Smooth muscle cell (in vitro differentiated cells): ENCODE results near the gene DNAJB9. TPM values are rescaled to one million over a fixed set of nuclear protein-coding genes. Genes with fewer than 3 reads are reported as not detected.

Experiments used
- DNase-seq: peaks from one replicate; lab custom pipeline; 2025; ENCODE audit not compliant: unreplicated experiment; lab: John Stamatoyannopoulos, UW
- H2AFZ ChIP-seq: fragments of 200-600 bp; sonication (generic); 2 replicates; pipeline ENCODE4 v1.6.0; 2016; ENCODE audit warnings: antibody characterized with exemption, low read depth, mild to moderate bottlenecking
- H3F3A ChIP-seq: fragments of 200-600 bp; sonication (generic); 2 replicates; pipeline ENCODE4 v1.6.0; 2017; ENCODE audit warnings: antibody characterized with exemption, low read depth
- H3K27ac ChIP-seq: fragments of 200-600 bp; sonication (generic); 2 replicates; pipeline ENCODE4 v1.5.1; 2016; ENCODE audit warnings: low read depth, mild to moderate bottlenecking
- H3K27me3 ChIP-seq: fragments of 200-600 bp; sonication (generic); 2 replicates; pipeline ENCODE4 v1.6.1; 2016; ENCODE audit warnings: low read depth, mild to moderate bottlenecking
- H3K36me3 ChIP-seq: fragments of 200-600 bp; sonication (generic); 2 replicates; pipeline ENCODE4 v1.5.1; 2016; ENCODE audit warnings: low read depth
- H3K4me1 ChIP-seq: fragments of 200-600 bp; sonication (generic); 2 replicates; pipeline ENCODE4 v1.5.1; 2016; ENCODE audit warnings: low read depth
- H3K4me2 ChIP-seq: fragments of 200-600 bp; sonication (generic); 2 replicates; pipeline ENCODE4 v1.6.0; 2016; ENCODE audit warnings: mild to moderate bottlenecking
- H3K4me3 ChIP-seq: fragments of 200-600 bp; sonication (generic); 2 replicates; pipeline ENCODE4 v1.5.1; 2016; ENCODE audit warnings: mild to moderate bottlenecking
- H3K79me2 ChIP-seq: fragments of 200-600 bp; sonication (generic); 2 replicates; pipeline ENCODE4 v1.6.0; 2016; ENCODE audit warnings: low read depth, mild to moderate bottlenecking
- H3K9ac ChIP-seq: fragments of 200-600 bp; sonication (generic); 2 replicates; pipeline ENCODE4 v1.6.0; 2016; ENCODE audit warnings: low read depth
- H3K9me3 ChIP-seq: fragments of 200-600 bp; sonication (generic); replicated peaks from 2 replicates; pipeline ENCODE4 v1.5.1; 2016; ENCODE audit warnings: low read depth
- H4K20me1 ChIP-seq: fragments of 200-600 bp; sonication (generic); 2 replicates; pipeline ENCODE4 v1.6.0; 2016; ENCODE audit warnings: low read depth
- CTCF ChIP-seq: fragments of 200-600 bp; sonication (generic); IDR thresholded peaks from 2 replicates; pipeline ENCODE4 v1.5.1; 2017; ENCODE audit warnings: borderline replicate concordance, mild to moderate bottlenecking, antibody characterized with exemption; ENCODE audit not compliant: insufficient read depth, poor library complexity, severe bottlenecking
- WGBS: methylation state at CpG from one replicate; pipeline ENCODE4 v1.1.7; 2016; ENCODE audit warnings: low lambda C conversion rate; 5-methylcytosine and 5-hydroxymethylcytosine counted together
- polyA plus RNA-seq: library from polyadenylated mRNA; unstranded; fragments of >200 nt; fragmentation: Nextera tagmentation; extraction: Ambion mirVana; gene quantifications from 2 replicates; pipeline ENCODE4 v1.2.1, GENCODE V29; 2016
- total RNA-seq: library from RNA; depleted of rRNA; stranded (reverse); fragments of >200 nt; gene quantifications from 2 replicates; pipeline ENCODE4 v1.2.3, GENCODE V29; 2014

The DNAJB9 gene
- total RNA-seq (74.7 and 84.1 TPM in 2 replicates), polyA plus RNA-seq (40.4 and 46.1 TPM in 2 replicates)

GRCh38 chr7:108569381-108570145 is at the start of gene DNAJB9, which contains the start of gene THAP5:
DNAJB9 (plus strand) TSS chr7:108569874; CDS start chr7:108571727, 1,853 bp downstream.
THAP5 (minus strand) TSS chr7:108569706; CDS start chr7:108569569, 137 bp downstream.
- WGBS: 2% methylated on average over 58 of the region's 65 CpGs
- H4K20me1 ChIP-seq: peaks cover 24% of the 10 kb centered on the region
- H3K9ac ChIP-seq: peak within 1 kb of the TSS; percentile 95

GRCh38 chr7:108522780-108523179 is 46.9 kb upstream of the DNAJB9 start:
- no peak for TF ChIP-seq CTCF
- Histone ChIP-seq H4K20me1 (peaks cover 67% of the 10 kb centered on the region), H3F3A (peaks cover 14% of the 10 kb centered on the region), H3K9me3 (no peaks in the 10 kb centered on the region), H3K36me3 (no peaks in the 10 kb centered on the region), H3K4me3 (peak overlapping the region; percentile 59), H3K4me2 (peak overlapping the region; percentile 88), H3K79me2 (peaks cover 68% of the 10 kb centered on the region), H3K4me1 (peaks cover 15% of the 10 kb centered on the region), H3K9ac (no peak overlapping the region), H3K27me3 (no peaks in the 10 kb centered on the region), H3K27ac (no peak overlapping the region), H2AFZ (no peak overlapping the region)
- 70% methylated on average over 2 of the region's 2 CpGs for WGBS
- DNase-seq: no peak

More at GRCh38 chr7:108569381-108570145, at the start of gene DNAJB9, which contains the start of gene THAP5:
- Histone ChIP-seq H3K9me3 (no peaks in the 10 kb centered on the region), H3K4me3 (peak within 1 kb of the TSS; percentile 68), H3K79me2 (peaks cover 71% of the 10 kb centered on the region), H3K4me1 (peaks cover 37% of the 10 kb centered on the region), H3F3A (no peaks in the 10 kb centered on the region), H3K27ac (peak within 1 kb of the TSS; percentile 94), H3K36me3 (peaks cover 16% of the 10 kb centered on the region), H3K27me3 (no peaks in the 10 kb centered on the region), H2AFZ (peak within 1 kb of the TSS; percentile 89), H3K4me2 (peak within 1 kb of the TSS; percentile 97)
- peak; percentile 94 for DNase-seq
- no peak for TF ChIP-seq CTCF

- no peaks in the 10 kb centered on the region for H3K27me3 ChIP-seq
- WGBS: under 1% methylated on average over 17 of the region's 22 CpGs
- H3K36me3 ChIP-seq: no peaks in the 10 kb centered on the region
- peaks cover 14% of the 10 kb centered on the region for H3F3A ChIP-seq
- peak overlapping the region; percentile 8 for H2AFZ ChIP-seq
- peak overlapping the region; percentile 88 for H3K4me2 ChIP-seq
- H3K27ac ChIP-seq: peak overlapping the region; percentile 98
- H4K20me1 ChIP-seq: peaks cover 47% of the 10 kb centered on the region
- DNase-seq: no peak
- TF ChIP-seq CTCF: no peak
- peaks cover 44% of the 10 kb centered on the region for H3K79me2 ChIP-seq
- peak overlapping the region; percentile 95 for H3K9ac ChIP-seq
- no peaks in the 10 kb centered on the region for H3K9me3 ChIP-seq
- H3K4me3 ChIP-seq: peak overlapping the region; percentile 59
- peaks cover 15% of the 10 kb centered on the region for H3K4me1 ChIP-seq
Observed at GRCh38 chr7:108525327-108525984, 44.2 kb upstream of the DNAJB9 start.
